Activated naive CD4-positive, alpha-beta T cell treated with anti-CD3 and anti-CD28 coated beads, Interleukin-2, amount 10 ng/mL, durations not matched to agents 5 hours and 36 hours (primary cell): ENCODE results near the gene ANKMY1. TPM values are rescaled to one million over a fixed set of nuclear protein-coding genes. Genes with fewer than 3 reads are reported as not detected.
A peak's percentile ranks its signal among the peaks of the same experiment; 100 is the strongest.

Experiments used
- microRNA-seq: library from miRNA; unstranded; fragments of <30 nt; microRNA quantifications from one replicate; pipeline ENCODE4 v1.2.0, GENCODE V29; 2022; ENCODE audit warnings: borderline microRNAs expressed, borderline replicate concordance
- total RNA-seq, 2 experiments: library from RNA; stranded (reverse); gene quantifications; one replicate each; pipeline ENCODE4 v1.2.3, GENCODE V29; 2021

ANKMY1 gene, protein sequence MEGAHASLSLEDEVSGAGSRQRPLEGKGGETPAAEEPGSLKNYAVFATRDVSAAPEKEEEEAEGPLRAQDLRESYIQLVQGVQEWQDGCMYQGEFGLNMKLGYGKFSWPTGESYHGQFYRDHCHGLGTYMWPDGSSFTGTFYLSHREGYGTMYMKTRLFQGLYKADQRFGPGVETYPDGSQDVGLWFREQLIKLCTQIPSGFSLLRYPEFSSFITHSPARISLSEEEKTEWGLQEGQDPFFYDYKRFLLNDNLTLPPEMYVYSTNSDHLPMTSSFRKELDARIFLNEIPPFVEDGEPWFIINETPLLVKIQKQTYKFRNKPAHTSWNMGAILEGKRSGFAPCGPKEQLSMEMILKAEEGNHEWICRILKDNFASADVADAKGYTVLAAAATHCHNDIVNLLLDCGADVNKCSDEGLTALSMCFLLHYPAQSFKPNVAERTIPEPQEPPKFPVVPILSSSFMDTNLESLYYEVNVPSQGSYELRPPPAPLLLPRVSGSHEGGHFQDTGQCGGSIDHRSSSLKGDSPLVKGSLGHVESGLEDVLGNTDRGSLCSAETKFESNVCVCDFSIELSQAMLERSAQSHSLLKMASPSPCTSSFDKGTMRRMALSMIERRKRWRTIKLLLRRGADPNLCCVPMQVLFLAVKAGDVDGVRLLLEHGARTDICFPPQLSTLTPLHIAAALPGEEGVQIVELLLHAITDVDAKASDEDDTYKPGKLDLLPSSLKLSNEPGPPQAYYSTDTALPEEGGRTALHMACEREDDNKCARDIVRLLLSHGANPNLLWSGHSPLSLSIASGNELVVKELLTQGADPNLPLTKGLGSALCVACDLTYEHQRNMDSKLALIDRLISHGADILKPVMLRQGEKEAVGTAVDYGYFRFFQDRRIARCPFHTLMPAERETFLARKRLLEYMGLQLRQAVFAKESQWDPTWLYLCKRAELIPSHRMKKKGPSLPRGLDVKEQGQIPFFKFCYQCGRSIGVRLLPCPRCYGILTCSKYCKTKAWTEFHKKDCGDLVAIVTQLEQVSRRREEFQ
- total RNA-seq, result 10 to 100 TPM; 33.6 to 37.6 TPM

DNA sequence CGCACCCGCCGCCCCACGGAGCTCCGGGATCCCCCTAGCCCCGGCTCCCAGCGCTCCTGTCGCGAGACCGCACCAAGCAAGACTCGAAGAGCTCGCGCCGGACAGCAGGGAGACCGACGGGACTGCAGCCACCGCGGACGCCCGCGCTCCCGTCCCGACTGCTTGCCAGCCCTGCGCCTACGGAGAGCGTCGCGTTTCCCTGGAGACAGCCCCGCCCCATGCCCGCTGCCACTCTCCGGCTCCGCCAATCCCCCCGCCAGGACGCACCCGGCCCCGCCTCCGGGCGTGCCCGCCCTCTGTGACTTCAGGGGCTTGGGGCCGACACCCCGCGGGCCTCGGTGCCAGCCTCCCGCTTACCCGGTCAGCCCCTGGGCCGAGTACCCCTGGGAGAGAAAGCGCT, at the start of gene ANKMY1:
Gene ANKMY1 (minus strand): TSS at position 181 of the 400 bp plus-strand sequence. CDS start 653 bp downstream, outside the sequence.

DNA sequence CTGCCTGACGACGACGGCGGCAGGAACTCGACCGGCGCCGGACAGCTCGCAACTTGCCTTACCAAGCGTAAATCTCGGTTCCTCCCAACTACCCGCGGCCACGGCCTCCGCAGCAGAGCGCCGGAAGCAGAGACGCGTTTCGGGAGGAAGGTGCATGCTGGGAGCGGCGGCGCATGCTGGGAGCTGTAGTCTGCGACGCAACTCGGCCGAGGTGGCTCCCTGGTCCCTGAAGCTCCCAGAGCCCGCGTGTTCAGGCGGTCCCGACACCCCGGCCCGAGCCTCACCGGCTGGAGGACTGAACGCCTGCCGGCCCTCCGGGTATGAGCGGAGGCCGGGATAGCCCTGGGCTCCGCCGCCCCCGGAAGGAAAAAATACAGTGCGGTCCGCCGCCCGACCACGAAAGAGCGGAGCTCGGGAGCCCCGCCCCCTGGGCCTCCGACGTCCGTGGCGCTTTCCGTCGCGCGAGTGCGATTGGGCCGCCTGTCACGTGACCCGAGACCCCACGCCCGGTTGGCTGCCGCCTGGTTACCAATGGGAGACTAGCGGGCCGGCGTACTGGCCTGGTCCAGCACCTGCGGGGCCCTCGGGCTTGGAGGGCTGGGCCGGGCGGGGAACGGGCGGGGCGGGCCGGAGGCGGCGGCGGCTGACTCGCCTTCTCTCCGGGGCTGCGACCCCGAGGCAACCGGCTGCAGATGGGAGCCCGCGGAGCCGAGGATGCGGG, 28.6 kb upstream of the ANKMY1 start, which contains the start of gene CAPN10:
Gene CAPN10 (plus strand): TSS at position 537 of the 721 bp plus-strand sequence. CDS start 178 bp downstream, at position 715.

DNA sequence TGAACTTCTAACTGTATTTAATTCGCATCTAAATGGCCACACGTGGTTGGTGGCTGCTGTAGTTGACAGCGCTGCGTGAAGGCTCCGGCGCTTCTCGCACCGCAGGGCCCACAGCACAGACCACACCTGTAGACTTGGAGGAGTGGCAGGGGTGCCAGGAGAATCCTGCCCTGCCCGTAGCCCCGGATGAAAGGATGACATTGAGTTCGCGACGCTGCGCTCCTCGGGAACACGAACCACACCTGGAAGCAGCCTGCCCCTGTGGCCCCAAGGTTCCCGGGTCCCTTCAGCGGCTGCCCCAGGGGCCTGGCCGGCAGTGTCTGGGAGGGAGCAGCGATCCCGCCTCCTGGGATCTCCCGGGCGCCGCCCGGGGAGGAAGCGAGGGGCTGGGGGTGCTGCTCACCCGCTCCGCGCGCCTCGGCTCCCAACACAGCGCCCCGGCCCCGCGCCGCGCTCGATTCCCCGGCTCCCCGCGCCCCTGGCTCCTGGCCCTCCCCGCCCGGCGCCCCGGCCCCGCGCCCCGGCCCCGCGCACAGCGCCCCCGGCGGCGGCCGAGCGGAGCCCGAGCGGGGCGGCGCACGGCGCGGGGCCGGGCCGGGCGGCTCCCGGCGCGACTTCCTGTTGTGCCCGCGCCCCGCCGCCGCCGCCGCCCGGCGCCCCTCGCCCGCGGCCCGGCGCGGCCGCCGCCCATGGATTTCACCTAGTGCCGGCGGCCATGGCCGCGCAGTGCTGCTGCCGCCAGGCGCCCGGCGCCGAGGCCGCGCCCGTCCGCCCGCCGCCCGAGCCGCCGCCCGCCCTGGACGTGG, 10.3 kb upstream of the ANKMY1 start, which contains the start of gene RNPEPL1:
Gene RNPEPL1 (plus strand): TSS at position 613 of the 806 bp plus-strand sequence. CDS start 103 bp downstream, at position 716.

DNA sequence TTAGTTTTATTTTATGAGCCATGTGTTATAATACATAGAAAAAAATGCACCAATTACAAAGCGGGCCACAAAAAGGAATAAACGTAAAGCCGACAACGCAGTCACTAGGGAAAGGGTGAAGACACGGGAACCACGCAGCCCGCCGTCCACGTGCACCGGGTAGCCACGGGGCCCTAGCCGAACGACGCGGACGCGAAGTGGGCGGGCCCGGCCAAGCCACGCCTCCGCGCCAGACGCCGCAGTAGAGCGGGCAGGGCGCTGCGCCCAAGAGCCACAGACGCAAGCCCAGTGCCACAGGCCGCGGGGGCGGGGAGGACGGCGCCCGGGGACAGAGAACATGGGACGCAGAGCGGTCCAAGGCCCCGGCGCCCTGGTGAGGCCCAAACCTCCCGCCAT, 2.3 kb upstream of the ANKMY1 start, which contains the start of gene DUSP28:
Gene DUSP28 (plus strand): TSS at position 274 of the 396 bp plus-strand sequence. CDS start 328 bp downstream, outside the sequence.

DNA sequence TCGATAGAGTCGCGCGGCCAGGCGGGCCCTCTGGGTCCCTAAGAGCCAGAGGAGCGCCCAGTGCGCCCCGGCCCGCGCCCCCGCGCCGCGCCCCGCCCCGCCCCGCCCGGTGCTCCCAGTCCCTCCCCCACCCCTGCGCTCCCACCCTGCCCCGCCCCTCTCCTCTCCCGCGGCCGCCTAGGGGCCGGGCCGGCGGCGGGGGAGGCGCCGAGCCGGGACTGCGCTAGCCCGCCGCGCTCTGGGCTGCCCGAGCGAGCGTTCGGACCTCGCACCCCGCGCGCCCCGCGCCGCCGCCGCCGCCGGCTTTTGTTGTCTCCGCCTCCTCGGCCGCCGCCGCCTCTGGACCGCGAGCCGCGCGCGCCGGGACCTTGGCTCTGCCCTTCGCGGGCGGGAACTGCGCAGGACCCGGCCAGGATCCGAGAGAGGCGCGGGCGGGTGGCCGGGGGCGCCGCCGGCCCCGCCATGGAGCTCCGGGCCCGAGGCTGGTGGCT, 122.3 kb downstream of the ANKMY1 start, which contains the start of gene GPC1:
Gene GPC1 (plus strand): TSS at position 207 of the 491 bp plus-strand sequence. CDS start 256 bp downstream, at position 463.

Small RNA genes lying within 50 kb of the gene (microRNA-seq; reads per million reads assigned to microRNA genes)
- gene MIR149, result 25.0 reads per million, percentile 55 among the genes with 10 or more reads in this experiment

Other genes starting within 250 kb of the ANKMY1 start
- 1 to 10 TPM; 6.3 to 6.8 TPM for gene GPC1, start 122.3 kb downstream of the ANKMY1 start, total RNA-seq
- 10 to 100 TPM in 1 of 2 experiments, 1 to 10 TPM in 1; 9.1 to 10.1 TPM for gene DUSP28, start 2.4 kb upstream of the ANKMY1 start, total RNA-seq
- gene RNPEPL1, start 10.5 kb upstream of the ANKMY1 start, total RNA-seq, result 100 to 1,000 TPM; 117 to 119 TPM
- gene CAPN10, start 28.7 kb upstream of the ANKMY1 start, total RNA-seq, result 10 to 100 TPM; 45.0 to 50.7 TPM
- 1 to 10 TPM; 2.1 to 2.4 TPM for gene GPR35, start 67.5 kb upstream of the ANKMY1 start, total RNA-seq
- gene AQP12B, start 124.9 kb upstream of the ANKMY1 start, total RNA-seq, result not detected
- gene AQP12A, start 133.9 kb upstream of the ANKMY1 start, total RNA-seq, result not detected